NCI-H1105 treated with DMSO at 0.1 percent for 48 hours (cell line): Measurements from ENCODE around the gene GRIP1.

Source experiments
- DNase-seq: peaks from one replicate; lab custom pipeline; 2025; lab: John Stamatoyannopoulos, UW

GRIP1 gene

GRCh38 chr12:66678338-66679275 is at the start of gene GRIP1:
Gene GRIP1, minus strand, starts transcription at chr12:66679076. Its CDS starts 172 bp downstream, at chr12:66678904.
- peak; percentile 37 for DNase-seq

GRCh38 chr12:66726556-66726955 is 47.7 kb upstream of the GRIP1 start:
- no peak for DNase-seq

- no peak for DNase-seq
Measured at GRCh38 chr12:66725031-66725430, 46.2 kb upstream of the GRIP1 start.

GRCh38 chr12:66724616-66725015 is 45.7 kb upstream of the GRIP1 start:
- no peak for DNase-seq

GRCh38 chr12:66724026-66724425 is 45.1 kb upstream of the GRIP1 start:
- no peak for DNase-seq

- DNase-seq: no peak
Measured at GRCh38 chr12:66719862-66720261, 41.0 kb upstream of the GRIP1 start.

- DNase-seq: peak; percentile 30
Measured at GRCh38 chr12:66717036-66717673, 38.3 kb upstream of the GRIP1 start.

GRCh38 chr12:66716522-66716921 is 37.6 kb upstream of the GRIP1 start:
- no peak for DNase-seq

GRCh38 chr12:66714709-66715108 is 35.8 kb upstream of the GRIP1 start:
- no peak for DNase-seq

- no peak for DNase-seq
Measured at GRCh38 chr12:66713984-66714383, 35.1 kb upstream of the GRIP1 start.

- DNase-seq: no peak
Measured at GRCh38 chr12:66709893-66710292, 31.0 kb upstream of the GRIP1 start.

- DNase-seq: no peak
Measured at GRCh38 chr12:66709457-66709773, 30.5 kb upstream of the GRIP1 start.

- peak; percentile 33 for DNase-seq
Measured at GRCh38 chr12:66708704-66709456, 30.0 kb upstream of the GRIP1 start.

- no peak for DNase-seq
Measured at GRCh38 chr12:66707002-66707697, 28.3 kb upstream of the GRIP1 start.

- DNase-seq: no peak
Measured at GRCh38 chr12:66699738-66700482, 21.0 kb upstream of the GRIP1 start.

- no peak for DNase-seq
Measured at GRCh38 chr12:66698558-66698957, 19.7 kb upstream of the GRIP1 start.

GRCh38 chr12:66697404-66697803 is 18.5 kb upstream of the GRIP1 start:
- no peak for DNase-seq

- DNase-seq: peak; percentile 76
Measured at GRCh38 chr12:66694666-66695613, 16.1 kb upstream of the GRIP1 start.

- peak; percentile 77 for DNase-seq
Measured at GRCh38 chr12:66693901-66694513, 15.1 kb upstream of the GRIP1 start.

GRCh38 chr12:66692986-66693385 is 14.1 kb upstream of the GRIP1 start:
- DNase-seq: no peak
